Stimulated activated CD8-positive, alpha-beta memory T cell treated with anti-CD3 and anti-CD28 coated beads, Interleukin-2, amount 100 ng/mL, for 48 hours (primary cell): ENCODE data around the gene TRAPPC4.
"Not testable (repeated sequence)": the region's sequence is repeated elsewhere in the genome, so short reads cannot be mapped to it uniquely, and the experiment has no call there.

Experiments used
- DNase-seq, 2 donors: peaks; one replicate each; pipeline ENCODE4 v3.0.0-alpha.2; 2020; ENCODE audit warnings: low read depth in 2 of 2

Gene TRAPPC4

GRCh38 chr11:119018074-119018938, at the start of gene TRAPPC4, which contains the start of gene RPS25:
Gene TRAPPC4 (plus strand): TSS chr11:119018766. CDS start chr11:119018796, 30 bp downstream.
Gene RPS25 (minus strand): TSS chr11:119018343. CDS start chr11:119018284, 59 bp downstream.
- peak; percentile 85 to 90 for DNase-seq

- DNase-seq = not testable (repeated sequence)
Measured at GRCh38 chr11:118969508-118969907, 49.1 kb upstream of the TRAPPC4 start.

- no peak for DNase-seq
Measured at GRCh38 chr11:118971646-118972045, 46.9 kb upstream of the TRAPPC4 start, which contains the start of gene FOXR1. Gene FOXR1 (plus strand): TSS chr11:118971761. CDS start chr11:118971932, 171 bp downstream.

DNA sequence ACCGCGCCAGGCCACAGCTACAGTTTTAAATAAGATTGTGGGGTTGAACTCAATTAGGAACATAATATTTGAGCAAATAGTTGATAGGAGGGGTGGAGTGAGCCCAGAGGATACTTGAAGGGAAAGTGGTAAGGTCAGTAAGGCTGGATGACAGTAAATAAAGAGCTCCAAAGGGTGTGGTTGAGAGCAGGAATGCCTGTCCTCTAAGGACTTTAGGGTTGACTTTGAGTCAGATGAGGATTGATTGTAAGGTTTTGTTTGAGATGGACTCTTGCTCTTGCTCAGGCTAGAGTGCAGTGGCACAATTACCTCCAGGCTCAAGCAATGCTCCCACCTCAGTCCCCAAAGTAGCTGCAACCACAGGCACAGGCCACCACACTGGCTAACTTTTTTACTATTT, 44.6 kb upstream of the TRAPPC4 start:
- no peak for DNase-seq

DNA sequence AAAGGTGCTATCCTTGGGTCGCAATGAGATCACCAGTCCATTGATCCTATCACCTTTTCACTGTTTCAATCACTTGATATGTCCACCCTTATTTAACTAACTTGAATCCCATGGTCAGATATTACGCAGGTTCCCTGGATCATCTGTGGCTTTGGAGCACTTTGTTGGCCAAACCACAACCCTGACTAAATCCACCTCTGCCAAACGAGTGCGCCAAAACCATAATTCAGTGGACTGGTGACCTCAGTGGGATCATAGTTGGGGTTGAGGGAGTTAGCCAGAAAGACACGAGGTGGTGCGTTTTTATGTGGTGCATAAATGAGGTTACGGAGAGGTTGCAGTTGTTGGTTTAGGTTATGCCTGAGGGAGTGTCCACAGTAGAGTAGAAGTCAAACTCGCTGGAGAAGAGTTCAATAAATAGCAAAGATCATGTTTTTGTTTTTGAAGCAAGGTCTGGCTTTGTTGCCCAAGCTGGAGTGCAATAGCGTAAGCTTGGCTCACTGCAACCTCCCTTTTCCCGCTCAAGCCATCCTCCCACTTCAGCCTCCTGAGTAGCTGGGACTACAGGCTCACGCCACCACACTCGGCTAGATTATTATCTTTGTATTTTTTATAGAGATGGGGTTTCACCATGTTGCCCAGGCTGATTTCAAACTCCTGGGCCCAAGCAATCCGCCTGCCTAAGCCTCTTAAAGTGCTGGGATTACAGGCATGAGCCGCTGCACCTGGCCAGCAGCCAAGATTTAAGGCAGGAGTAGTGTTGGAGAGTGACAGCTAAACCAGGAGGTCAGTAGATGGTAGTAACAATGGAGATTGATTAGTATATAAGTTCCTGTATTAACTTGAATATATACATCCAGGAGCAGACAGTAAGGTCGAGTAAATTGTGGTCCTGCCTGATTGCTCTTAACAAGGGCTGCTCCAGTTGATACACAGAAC, 42.5 kb upstream of the TRAPPC4 start:
- no peak for DNase-seq

GRCh38 chr11:118979434-118979833, 39.1 kb upstream of the TRAPPC4 start:
- no peak for DNase-seq

- DNase-seq = no peak
Measured at GRCh38 chr11:118980191-118980881, 38.2 kb upstream of the TRAPPC4 start.

DNA sequence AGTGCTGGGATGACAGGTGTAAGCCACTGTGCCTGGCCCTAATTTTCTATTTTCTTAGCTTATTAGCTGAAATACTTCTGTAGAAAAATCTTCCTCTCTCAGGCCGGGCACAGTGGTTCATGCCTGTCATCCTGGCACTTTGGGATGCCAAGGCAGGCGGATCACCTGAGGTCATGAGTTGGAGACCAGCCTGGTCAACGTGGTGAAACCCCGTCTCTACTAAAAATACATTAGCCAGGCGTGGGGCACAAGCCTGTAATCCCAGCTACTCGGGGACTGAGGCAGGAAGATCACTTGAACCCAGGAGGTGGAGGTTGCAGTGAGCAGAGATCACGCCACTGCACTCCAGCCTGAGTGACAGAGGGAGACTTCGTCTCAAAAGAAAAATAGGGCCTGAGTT, 34.2 kb upstream of the TRAPPC4 start:
- not testable (repeated sequence) for DNase-seq

DNA sequence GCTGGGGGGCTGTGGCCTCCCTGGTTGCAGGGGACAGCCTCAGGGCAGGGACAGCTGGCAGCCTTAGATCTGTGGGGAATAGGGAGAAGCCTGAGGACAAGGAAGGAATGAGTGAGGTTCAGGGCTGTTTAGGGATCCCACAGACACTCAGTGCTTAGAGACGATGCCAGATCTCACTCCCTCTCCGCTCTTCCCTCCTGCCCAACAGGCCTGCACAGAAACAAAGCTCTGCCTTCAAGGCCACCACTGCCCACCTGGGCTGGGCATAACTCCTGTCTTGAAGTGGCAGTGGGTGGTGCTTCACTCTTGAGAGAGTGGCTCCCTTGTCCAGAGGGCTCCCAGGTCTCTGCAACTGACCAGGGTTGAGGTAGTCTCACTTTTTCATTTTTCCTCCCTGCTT, 33.7 kb upstream of the TRAPPC4 start:
- DNase-seq = no peak

DNA sequence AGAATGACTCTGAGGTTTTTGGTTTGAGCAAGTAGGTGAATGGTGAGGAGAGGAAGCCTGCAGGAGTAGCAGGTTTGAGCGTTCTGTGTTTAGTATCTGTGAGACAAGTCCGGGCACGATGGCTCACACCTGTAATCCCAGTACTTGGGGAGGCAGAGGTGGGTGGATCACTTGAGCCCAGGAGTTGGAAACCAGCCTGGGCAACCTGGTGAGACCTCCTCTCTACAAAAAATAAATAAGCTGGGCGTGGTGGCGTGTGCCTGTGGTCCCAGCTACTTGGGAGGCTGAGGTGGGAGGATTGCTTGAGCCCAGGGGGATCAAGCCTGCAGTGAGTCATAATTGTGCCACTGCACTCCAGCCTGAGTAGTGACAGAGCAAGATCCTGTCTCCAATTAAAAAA, 30.3 kb upstream of the TRAPPC4 start:
- no peak for DNase-seq

DNA sequence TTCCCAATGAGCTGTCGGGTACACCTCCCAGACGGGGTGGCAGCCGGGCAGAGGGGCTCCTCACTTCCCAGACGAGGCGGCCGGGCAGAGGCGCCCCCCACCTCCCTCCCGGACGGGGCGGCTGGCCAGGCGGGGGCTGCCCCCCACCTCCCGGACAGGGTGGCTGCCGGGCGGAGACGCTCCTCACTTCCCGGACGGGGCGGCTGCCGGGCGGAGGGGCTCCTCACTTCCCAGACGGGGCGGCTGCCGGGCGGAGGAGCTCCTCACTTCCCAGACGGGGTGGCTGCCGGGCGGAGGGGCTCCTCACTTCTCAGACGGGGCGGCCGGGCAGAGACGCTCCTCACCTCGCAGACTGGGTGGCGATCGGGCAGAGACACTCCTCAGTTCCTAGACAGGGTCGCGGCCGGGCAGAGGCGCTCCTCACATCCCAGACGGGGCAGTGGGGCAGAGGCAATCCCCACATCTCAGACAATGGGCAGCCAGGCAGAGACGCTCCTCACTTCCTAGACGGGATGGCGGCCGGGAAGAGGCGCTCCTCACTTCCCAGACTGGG, 27.0 kb upstream of the TRAPPC4 start:
- not testable (repeated sequence) for DNase-seq

GRCh38 chr11:118996926-118997626, 21.5 kb upstream of the TRAPPC4 start:
- DNase-seq = no peak

DNA sequence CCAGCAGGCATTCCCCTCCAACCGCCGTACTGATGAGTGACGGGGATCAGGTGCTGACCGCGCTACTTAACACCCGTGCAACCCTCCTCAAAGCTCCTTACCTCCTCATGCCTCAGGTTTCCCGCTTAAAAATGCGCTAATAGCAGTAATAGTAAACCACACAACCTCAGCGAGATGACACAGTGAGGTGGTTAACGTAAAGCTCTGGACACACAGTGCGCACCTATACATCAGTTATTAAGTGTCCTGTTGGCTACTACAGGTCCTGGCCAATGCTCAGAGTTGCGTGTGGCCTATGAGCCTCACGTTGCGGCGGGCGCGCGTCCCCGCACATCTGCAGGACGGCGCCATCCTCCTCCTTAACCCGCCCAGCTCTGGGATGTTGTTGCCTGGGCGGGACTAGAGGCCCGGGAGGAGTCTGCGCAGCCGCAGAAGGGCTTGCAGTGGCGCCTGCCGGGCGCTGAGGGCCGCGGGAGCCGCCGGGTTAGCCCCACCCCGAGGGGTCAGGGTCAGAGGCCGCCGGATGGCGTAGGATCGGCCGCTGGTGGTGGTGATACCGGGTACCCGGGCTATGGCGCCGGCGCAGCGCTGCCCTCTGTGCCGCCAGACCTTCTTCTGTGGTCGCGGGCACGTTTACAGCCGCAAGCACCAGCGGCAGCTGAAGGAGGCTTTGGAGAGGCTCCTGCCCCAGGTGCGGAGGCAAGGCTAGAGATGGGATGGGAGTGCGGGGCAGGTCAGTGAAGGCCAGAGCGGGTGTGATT, 20.8 kb upstream of the TRAPPC4 start, which contains the start of gene CENATAC:
Gene CENATAC (plus strand): TSS at position 512 of the 761 bp plus-strand sequence. CDS start 60 bp downstream, at position 572.
- peak; percentile 93 to 94 for DNase-seq

DNA sequence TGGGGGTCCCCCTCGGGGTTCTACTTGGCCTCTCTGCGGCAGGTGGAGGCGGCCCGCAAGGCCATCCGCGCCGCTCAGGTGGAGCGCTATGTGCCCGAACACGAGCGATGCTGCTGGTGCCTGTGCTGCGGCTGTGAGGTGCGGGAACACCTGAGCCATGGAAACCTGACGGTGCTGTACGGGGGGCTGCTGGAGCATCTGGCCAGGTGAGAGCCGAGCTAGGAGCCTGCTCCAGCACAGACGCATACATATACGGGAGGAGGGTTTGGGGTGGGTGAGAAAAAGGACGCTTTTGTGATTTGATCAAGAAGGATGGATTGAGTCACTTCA, 20.2 kb upstream of the TRAPPC4 start:
- no peak for DNase-seq

GRCh38 chr11:118998822-118999221, 19.7 kb upstream of the TRAPPC4 start:
- DNase-seq = no peak

DNA sequence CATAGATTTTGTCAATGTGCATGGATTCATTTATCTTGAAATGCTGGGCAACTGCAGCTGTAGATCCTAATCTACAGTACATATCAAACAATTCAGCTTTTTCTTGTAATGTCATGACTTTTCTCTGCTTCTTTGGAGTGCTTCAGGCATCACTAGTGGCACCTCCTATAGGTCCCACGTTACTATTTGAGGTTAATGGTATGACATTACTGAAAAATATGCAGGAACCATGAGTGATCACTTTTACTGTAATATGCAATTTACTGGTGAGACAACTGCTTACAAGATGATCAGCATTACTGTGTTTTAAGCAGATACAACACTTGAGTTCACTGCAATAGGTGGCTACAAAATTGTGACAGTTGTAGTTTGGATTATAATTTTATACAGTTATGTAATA, 17.7 kb upstream of the TRAPPC4 start:
- DNase-seq = no peak

GRCh38 chr11:119006656-119007055, 11.9 kb upstream of the TRAPPC4 start:
- DNase-seq = no peak

DNA sequence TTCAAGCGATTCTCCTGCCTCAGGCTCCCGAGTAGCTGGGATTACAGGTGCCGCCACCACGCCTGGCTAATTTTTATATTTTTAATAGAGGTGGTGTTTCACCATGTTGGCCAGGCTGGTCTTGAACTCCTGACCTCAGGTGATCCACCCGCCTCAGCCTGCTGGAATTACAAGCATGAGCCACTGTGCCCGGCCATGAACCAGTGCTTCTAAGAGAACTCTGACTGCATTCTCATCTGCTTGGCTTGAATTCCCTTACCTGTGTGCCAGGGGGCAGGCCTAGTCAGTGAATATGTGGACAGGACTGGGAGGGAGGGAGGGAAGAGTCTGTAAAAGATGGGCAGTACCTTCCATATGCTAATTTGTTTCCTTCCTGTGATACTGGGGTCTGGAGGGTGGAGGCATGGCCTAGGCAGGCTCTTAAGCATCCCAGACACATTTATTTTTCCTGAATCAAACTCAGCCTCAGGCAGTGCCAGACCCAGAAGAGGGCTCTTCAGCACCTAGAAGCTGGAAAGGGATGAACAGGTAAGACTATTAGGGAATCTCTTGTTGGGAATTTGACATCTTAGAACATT, 7.0 kb upstream of the TRAPPC4 start:
- no peak for DNase-seq

- no peak for DNase-seq
Measured at GRCh38 chr11:119012629-119013170, 5.9 kb upstream of the TRAPPC4 start.
